Measurements from ENCODE around the gene RLN3.

The RLN3 gene

GRCh38 chr19:14072535-14073260 is 44.8 kb downstream of the RLN3 start, which contains the start of gene MISP3:
TSS of gene MISP3 (plus strand) at chr19:14072786. CDS start at chr19:14073310, 524 bp downstream.
- Histone ChIP-seq H3K36me3 (ENCODE audit: insufficient read depth, low read length) (no peaks in the 10 kb centered on the region), H3K27ac (no peak within 1 kb of the TSS), H3K9ac (ENCODE audit: insufficient read length) (peak within 1 kb of the TSS; percentile 17), H3K4me3 (peak within 1 kb of the TSS; percentile 83), H3K9me3 (ENCODE audit: low read depth, low read length) (no peaks in the 10 kb centered on the region)
- no peak for TF ChIP-seq FOXP2 (optimal IDR thresholded peaks at IDR 0.05; ENCODE audit: control extremely low read depth, extremely low read length, insufficient read depth)
- no peak for TF ChIP-seq EZH2 (IDR thresholded peaks at IDR 0.05)
- TF ChIP-seq POLR2AphosphoS5 (IDR thresholded peaks at IDR 0.05; ENCODE audit: borderline replicate concordance, low read depth, low read length), result no peak
- DNase-seq (ENCODE audit: low read depth, low spot score), result no peak

- Histone ChIP-seq H3K9me3 (ENCODE audit: low read depth, low read length) (no peaks in the 10 kb centered on the region), H3K36me3 (ENCODE audit: insufficient read depth, low read length) (no peaks in the 10 kb centered on the region), H3K4me3 (peak overlapping the region; percentile 83), H3K9ac (ENCODE audit: insufficient read length) (peak overlapping the region; percentile 17), H3K27ac (no peak overlapping the region)
- DNase-seq (ENCODE audit: low read depth, low spot score), result no peak
- TF ChIP-seq POLR2AphosphoS5 (IDR thresholded peaks at IDR 0.05; ENCODE audit: borderline replicate concordance, low read depth, low read length) (no peak), EZH2 (IDR thresholded peaks at IDR 0.05) (no peak), FOXP2 (optimal IDR thresholded peaks at IDR 0.05; ENCODE audit: control extremely low read depth, extremely low read length, insufficient read depth) (no peak)
Measured at GRCh38 chr19:14073261-14073924, 45.4 kb downstream of the RLN3 start.

GRCh38 chr19:14073925-14074838 is 46.2 kb downstream of the RLN3 start:
- peak overlapping the region; percentile 17 for H3K9ac ChIP-seq (ENCODE audit: insufficient read length)
- H3K36me3 ChIP-seq (ENCODE audit: insufficient read depth, low read length), result no peaks in the 10 kb centered on the region
- no peak overlapping the region for H3K27ac ChIP-seq
- H3K9me3 ChIP-seq (ENCODE audit: low read depth, low read length), result no peaks in the 10 kb centered on the region
- DNase-seq (ENCODE audit: low read depth, low spot score), result no peak
- TF ChIP-seq EZH2 (IDR thresholded peaks at IDR 0.05) (no peak), FOXP2 (optimal IDR thresholded peaks at IDR 0.05; ENCODE audit: control extremely low read depth, extremely low read length, insufficient read depth) (no peak), POLR2AphosphoS5 (IDR thresholded peaks at IDR 0.05; ENCODE audit: borderline replicate concordance, low read depth, low read length) (no peak)
- H3K4me3 ChIP-seq, result peak overlapping the region; percentile 82

GRCh38 chr19:14078411-14078810 is 50.5 kb downstream of the RLN3 start:
- TF ChIP-seq EZH2 (IDR thresholded peaks at IDR 0.05), result no peak
- no peak for TF ChIP-seq FOXP2 (optimal IDR thresholded peaks at IDR 0.05; ENCODE audit: control extremely low read depth, extremely low read length, insufficient read depth)
- TF ChIP-seq POLR2AphosphoS5 (IDR thresholded peaks at IDR 0.05; ENCODE audit: borderline replicate concordance, low read depth, low read length), result no peak

More at GRCh38 chr19:14078411-14078810, 50.5 kb downstream of the RLN3 start:
- Histone ChIP-seq H3K27ac (no peak overlapping the region), H3K9ac (ENCODE audit: insufficient read length) (no peak overlapping the region), H3K4me3 (no peak overlapping the region), H3K36me3 (ENCODE audit: insufficient read depth, low read length) (no peaks in the 10 kb centered on the region), H3K9me3 (ENCODE audit: low read depth, low read length) (no peaks in the 10 kb centered on the region)
- DNase-seq (ENCODE audit: low read depth, low spot score), result no peak
